ENCODE measurements around the gene TRMT1.

Gene TRMT1

GRCh38 chr19:13129384-13129783, 12.8 kb upstream of the TRMT1 start:
- DNase-seq: no peak
- Histone ChIP-seq H4K8ac (ENCODE audit: low read depth, low read length) (no peak overlapping the region), H3K27ac (ENCODE audit: low read depth, low read length) (no peak overlapping the region), H3K4me3 (ENCODE audit: low read length) (no peak overlapping the region), H3K79me1 (ENCODE audit: low read length) (peaks cover 38% of the 10 kb centered on the region), H3K4me2 (ENCODE audit: low read length) (no peak overlapping the region), H2BK15ac (replicated peaks; ENCODE audit: low read depth) (no peak overlapping the region), H2AK5ac (ENCODE audit: low read length) (no peak overlapping the region), H3K27me3 (ENCODE audit: insufficient read depth, low read length, poor library complexity) (no peaks in the 10 kb centered on the region), H3K79me2 (ENCODE audit: control insufficient read depth, insufficient read depth, low read length) (peaks cover 69% of the 10 kb centered on the region), H3K23ac (ENCODE audit: low read length) (no peak overlapping the region), H3K9ac (ENCODE audit: low read length) (no peak overlapping the region), H4K5ac (ENCODE audit: low read length) (no peak overlapping the region), H3K18ac (ENCODE audit: low read length) (no peak overlapping the region), H3K36me3 (ENCODE audit: control insufficient read depth, insufficient read depth, low read length) (peaks cover 2% of the 10 kb centered on the region), H3K4ac (ENCODE audit: low read depth, low read length) (no peak overlapping the region), H3K4me1 (ENCODE audit: control insufficient read depth, low read depth, low read length) (no peaks in the 10 kb centered on the region), H2BK5ac (ENCODE audit: low read length) (no peak overlapping the region), H2BK120ac (ENCODE audit: low read depth, low read length) (no peak overlapping the region), H3K56ac (ENCODE audit: low read length) (no peak overlapping the region)
- WGBS (ENCODE audit: extremely low coverage, insufficient coverage, low lambda C conversion rate): no CpG with 5 or more reads among the region's 9 CpGs

GRCh38 chr19:13128583-13128982, 12.0 kb upstream of the TRMT1 start:
- Histone ChIP-seq H3K36me3 (ENCODE audit: control insufficient read depth, insufficient read depth, low read length) (peaks cover 2% of the 10 kb centered on the region), H3K4me3 (ENCODE audit: low read length) (no peak overlapping the region), H4K8ac (ENCODE audit: low read depth, low read length) (no peak overlapping the region), H3K79me2 (ENCODE audit: control insufficient read depth, insufficient read depth, low read length) (peaks cover 70% of the 10 kb centered on the region), H4K5ac (ENCODE audit: low read length) (no peak overlapping the region), H3K56ac (ENCODE audit: low read length) (no peak overlapping the region), H2AK5ac (ENCODE audit: low read length) (no peak overlapping the region), H2BK15ac (replicated peaks; ENCODE audit: low read depth) (no peak overlapping the region), H3K18ac (ENCODE audit: low read length) (no peak overlapping the region), H3K79me1 (ENCODE audit: low read length) (peaks cover 38% of the 10 kb centered on the region), H3K4me2 (ENCODE audit: low read length) (no peak overlapping the region), H3K4ac (ENCODE audit: low read depth, low read length) (no peak overlapping the region), H2BK120ac (ENCODE audit: low read depth, low read length) (no peak overlapping the region), H3K27ac (ENCODE audit: low read depth, low read length) (no peak overlapping the region), H3K23ac (ENCODE audit: low read length) (no peak overlapping the region), H3K4me1 (ENCODE audit: control insufficient read depth, low read depth, low read length) (no peaks in the 10 kb centered on the region), H2BK5ac (ENCODE audit: low read length) (no peak overlapping the region), H3K27me3 (ENCODE audit: insufficient read depth, low read length, poor library complexity) (no peaks in the 10 kb centered on the region), H3K9ac (ENCODE audit: low read length) (no peak overlapping the region)
- no CpG with 5 or more reads among the region's 1 CpG for WGBS (ENCODE audit: extremely low coverage, insufficient coverage, low lambda C conversion rate)
- DNase-seq: no peak

GRCh38 chr19:13127811-13128575, 11.5 kb upstream of the TRMT1 start:
- no peak overlapping the region for H4K8ac ChIP-seq (ENCODE audit: low read depth, low read length)
- H3K23ac ChIP-seq (ENCODE audit: low read length): no peak overlapping the region
- no peak overlapping the region for H3K56ac ChIP-seq (ENCODE audit: low read length)
- H3K36me3 ChIP-seq (ENCODE audit: control insufficient read depth, insufficient read depth, low read length): peaks cover 2% of the 10 kb centered on the region
- no peak overlapping the region for H3K4ac ChIP-seq (ENCODE audit: low read depth, low read length)
- no peak overlapping the region for H2BK5ac ChIP-seq (ENCODE audit: low read length)
- no peak overlapping the region for H3K18ac ChIP-seq (ENCODE audit: low read length)
- H3K4me3 ChIP-seq (ENCODE audit: low read length): no peak overlapping the region
- no peak overlapping the region for H3K9ac ChIP-seq (ENCODE audit: low read length)
- WGBS (ENCODE audit: extremely low coverage, insufficient coverage, low lambda C conversion rate): no CpG with 5 or more reads among the region's 6 CpGs
- no peak overlapping the region for H2AK5ac ChIP-seq (ENCODE audit: low read length)
- H3K27me3 ChIP-seq (ENCODE audit: insufficient read depth, low read length, poor library complexity): no peaks in the 10 kb centered on the region
- H3K4me1 ChIP-seq (ENCODE audit: control insufficient read depth, low read depth, low read length): no peaks in the 10 kb centered on the region
- H2BK15ac ChIP-seq (replicated peaks; ENCODE audit: low read depth): no peak overlapping the region
- no peak overlapping the region for H2BK120ac ChIP-seq (ENCODE audit: low read depth, low read length)
- DNase-seq: no peak
- H3K79me2 ChIP-seq (ENCODE audit: control insufficient read depth, insufficient read depth, low read length): peaks cover 75% of the 10 kb centered on the region
- H3K79me1 ChIP-seq (ENCODE audit: low read length): peaks cover 39% of the 10 kb centered on the region
- no peak overlapping the region for H3K27ac ChIP-seq (ENCODE audit: low read depth, low read length)
- H4K5ac ChIP-seq (ENCODE audit: low read length): no peak overlapping the region
- no peak overlapping the region for H3K4me2 ChIP-seq (ENCODE audit: low read length)

GRCh38 chr19:13127051-13127450, 10.5 kb upstream of the TRMT1 start:
- H3K4me2 ChIP-seq (ENCODE audit: low read length): no peak overlapping the region
- peaks cover 78% of the 10 kb centered on the region for H3K79me2 ChIP-seq (ENCODE audit: control insufficient read depth, insufficient read depth, low read length)
- H3K79me1 ChIP-seq (ENCODE audit: low read length): peaks cover 36% of the 10 kb centered on the region
- WGBS (ENCODE audit: extremely low coverage, insufficient coverage, low lambda C conversion rate): no CpG with 5 or more reads among the region's 9 CpGs
- H3K27ac ChIP-seq (ENCODE audit: low read depth, low read length): no peak overlapping the region
- peaks cover 2% of the 10 kb centered on the region for H3K36me3 ChIP-seq (ENCODE audit: control insufficient read depth, insufficient read depth, low read length)
- no peaks in the 10 kb centered on the region for H3K4me1 ChIP-seq (ENCODE audit: control insufficient read depth, low read depth, low read length)
- no peak overlapping the region for H4K8ac ChIP-seq (ENCODE audit: low read depth, low read length)
- H2BK5ac ChIP-seq (ENCODE audit: low read length): no peak overlapping the region
- H3K4ac ChIP-seq (ENCODE audit: low read depth, low read length): no peak overlapping the region
- no peak overlapping the region for H3K4me3 ChIP-seq (ENCODE audit: low read length)
- no peak overlapping the region for H2BK15ac ChIP-seq (replicated peaks; ENCODE audit: low read depth)
- no peak overlapping the region for H2AK5ac ChIP-seq (ENCODE audit: low read length)
- no peak overlapping the region for H3K56ac ChIP-seq (ENCODE audit: low read length)
- no peak for DNase-seq
- no peak overlapping the region for H3K9ac ChIP-seq (ENCODE audit: low read length)
- no peaks in the 10 kb centered on the region for H3K27me3 ChIP-seq (ENCODE audit: insufficient read depth, low read length, poor library complexity)
- H3K18ac ChIP-seq (ENCODE audit: low read length): no peak overlapping the region
- H4K5ac ChIP-seq (ENCODE audit: low read length): no peak overlapping the region
- no peak overlapping the region for H2BK120ac ChIP-seq (ENCODE audit: low read depth, low read length)
- no peak overlapping the region for H3K23ac ChIP-seq (ENCODE audit: low read length)

GRCh38 chr19:13122980-13123957, 6.7 kb upstream of the TRMT1 start:
- H2BK120ac ChIP-seq (ENCODE audit: low read depth, low read length): no peak overlapping the region
- H3K79me2 ChIP-seq (ENCODE audit: control insufficient read depth, insufficient read depth, low read length): peaks cover 83% of the 10 kb centered on the region
- peaks cover 13% of the 10 kb centered on the region for H3K4me1 ChIP-seq (ENCODE audit: control insufficient read depth, low read depth, low read length)
- no peak overlapping the region for H3K4ac ChIP-seq (ENCODE audit: low read depth, low read length)
- H3K79me1 ChIP-seq (ENCODE audit: low read length): peaks cover 33% of the 10 kb centered on the region
- H3K27me3 ChIP-seq (ENCODE audit: insufficient read depth, low read length, poor library complexity): no peaks in the 10 kb centered on the region
- H3K56ac ChIP-seq (ENCODE audit: low read length): no peak overlapping the region
- H3K18ac ChIP-seq (ENCODE audit: low read length): no peak overlapping the region
- H3K4me2 ChIP-seq (ENCODE audit: low read length): no peak overlapping the region
- no peak for DNase-seq
- no peak overlapping the region for H2AK5ac ChIP-seq (ENCODE audit: low read length)
- no peak overlapping the region for H3K23ac ChIP-seq (ENCODE audit: low read length)
- H4K5ac ChIP-seq (ENCODE audit: low read length): no peak overlapping the region
- no CpG with 5 or more reads among the region's 20 CpGs for WGBS (ENCODE audit: extremely low coverage, insufficient coverage, low lambda C conversion rate)
- H2BK15ac ChIP-seq (replicated peaks; ENCODE audit: low read depth): no peak overlapping the region
- no peak overlapping the region for H2BK5ac ChIP-seq (ENCODE audit: low read length)
- no peak overlapping the region for H3K9ac ChIP-seq (ENCODE audit: low read length)
- no peak overlapping the region for H4K8ac ChIP-seq (ENCODE audit: low read depth, low read length)
- peaks cover 3% of the 10 kb centered on the region for H3K36me3 ChIP-seq (ENCODE audit: control insufficient read depth, insufficient read depth, low read length)
- no peak overlapping the region for H3K4me3 ChIP-seq (ENCODE audit: low read length)
- no peak overlapping the region for H3K27ac ChIP-seq (ENCODE audit: low read depth, low read length)

Data from mesendoderm (in vitro differentiated cells).